HG02763 (cell line): Measurements from ENCODE around the gene EIF4E1B.

Experiments
- ATAC-seq: cut with Tn5 transposase; IDR thresholded peaks from one replicate; pipeline ENCODE4 v1.9.1; 2021; ENCODE audit warnings: mild to moderate bottlenecking, moderate library complexity; ENCODE audit not compliant: unreplicated experiment

Gene EIF4E1B

DNA sequence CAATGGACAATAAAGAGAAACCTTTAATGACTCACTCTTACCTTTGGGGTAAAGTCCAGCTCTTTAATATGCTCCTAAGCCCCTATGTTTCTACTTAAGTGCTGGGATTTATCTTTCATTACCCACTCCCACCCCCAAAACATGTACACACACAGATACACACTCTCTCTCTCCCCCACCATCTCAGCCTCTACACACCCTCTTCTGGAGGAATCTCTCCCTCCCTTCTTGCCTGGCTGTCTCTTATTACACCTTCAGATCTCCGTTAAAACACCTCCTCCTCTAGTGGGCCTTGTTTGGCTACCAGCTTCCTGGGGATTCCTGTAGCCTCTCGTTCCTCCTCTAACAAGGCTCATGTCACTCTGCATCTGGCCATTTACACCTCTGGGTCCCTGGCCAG, 27.4 kb upstream of the EIF4E1B start:
- no peak for ATAC-seq

DNA sequence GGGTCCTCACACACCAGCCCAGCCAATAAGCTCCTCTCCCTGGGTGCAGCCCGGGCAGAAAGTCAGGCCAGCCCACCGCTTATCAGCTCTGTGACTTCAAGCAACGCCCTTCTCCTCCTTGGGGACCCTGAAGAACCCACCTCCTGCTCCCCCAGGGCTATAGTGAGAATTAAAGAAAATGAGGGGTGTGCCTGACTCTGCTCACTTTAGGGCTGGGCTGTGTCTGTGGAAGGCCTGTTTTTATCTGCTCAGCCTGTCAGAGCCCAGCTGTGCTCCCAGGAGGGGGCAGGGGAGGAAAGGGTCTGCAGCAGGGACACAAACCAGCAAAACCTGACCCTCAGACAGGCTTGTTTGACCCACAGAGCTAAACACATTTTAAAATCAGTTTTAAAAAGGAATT, 24.4 kb upstream of the EIF4E1B start:
- ATAC-seq, result no peak

DNA sequence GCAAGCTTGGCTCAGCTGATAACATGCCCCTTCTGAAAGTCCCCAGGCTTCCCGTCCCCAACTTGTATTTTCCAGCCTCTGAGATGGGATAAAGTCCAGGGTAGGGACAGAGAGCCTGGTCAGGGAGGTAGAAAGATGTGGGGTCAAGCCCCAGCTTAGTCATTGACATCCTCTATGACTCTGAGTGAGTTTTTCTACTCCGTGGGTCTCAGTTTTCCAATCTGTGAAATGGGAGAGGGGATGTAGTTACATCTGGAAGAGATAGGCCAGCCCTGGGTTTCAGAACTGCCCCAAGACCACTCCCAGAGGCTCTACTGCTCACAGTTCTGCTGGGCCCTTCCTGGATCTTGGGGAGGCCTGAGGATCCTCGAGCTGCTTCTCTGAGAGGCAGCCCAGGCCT, 23.6 kb upstream of the EIF4E1B start:
- no peak for ATAC-seq

GRCh38 chr5:176608142-176608705, 22.3 kb upstream of the EIF4E1B start:
- no peak for ATAC-seq

DNA sequence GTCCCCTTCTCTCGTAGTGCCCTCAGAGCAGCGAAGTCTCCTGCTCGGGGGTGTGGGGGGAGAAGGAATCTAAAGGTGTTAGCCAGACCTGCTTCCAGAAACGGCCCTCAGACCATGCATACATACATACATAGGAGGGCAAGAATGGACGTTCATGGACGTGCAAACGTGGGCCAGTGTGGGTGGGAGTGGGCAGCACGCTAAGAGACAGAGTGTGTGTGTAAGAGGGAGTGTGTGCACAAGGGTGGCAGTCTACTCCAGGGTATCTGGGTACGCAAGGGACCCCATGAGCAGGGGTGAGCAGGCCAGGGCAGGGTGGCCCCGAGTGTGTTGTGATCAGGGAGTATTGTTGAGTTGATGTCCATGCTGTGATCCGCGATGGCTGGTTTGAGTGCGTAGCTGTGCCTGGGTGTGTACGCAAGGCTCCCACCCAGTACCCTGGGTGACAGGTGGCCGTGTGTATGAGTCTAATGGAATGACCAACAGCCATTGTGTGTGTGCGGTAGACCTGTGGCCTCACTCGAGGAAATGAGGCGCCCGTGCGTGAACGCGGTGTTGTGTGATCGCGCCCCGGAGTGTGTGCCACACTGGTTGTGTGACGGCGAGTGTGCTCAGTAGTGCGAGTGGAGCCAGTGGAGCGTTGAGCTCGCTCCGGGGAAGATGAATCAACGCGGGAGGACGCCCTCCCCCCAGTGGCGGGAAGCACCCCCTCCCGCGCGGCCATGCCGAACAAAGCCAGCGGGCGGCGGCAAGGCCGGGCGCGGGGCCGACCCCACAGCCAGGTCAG, 21.3 kb upstream of the EIF4E1B start:
- peak; percentile 11 for ATAC-seq

GRCh38 chr5:176609724-176610434, 20.6 kb upstream of the EIF4E1B start, which contains the start of gene GPRIN1:
Gene GPRIN1, minus strand, starts transcription at chr5:176610156. Its CDS starts 10,322 bp downstream, at chr5:176599834.
- ATAC-seq, result peak; percentile 71

GRCh38 chr5:176610435-176610773, 20.1 kb upstream of the EIF4E1B start:
- no peak for ATAC-seq

DNA sequence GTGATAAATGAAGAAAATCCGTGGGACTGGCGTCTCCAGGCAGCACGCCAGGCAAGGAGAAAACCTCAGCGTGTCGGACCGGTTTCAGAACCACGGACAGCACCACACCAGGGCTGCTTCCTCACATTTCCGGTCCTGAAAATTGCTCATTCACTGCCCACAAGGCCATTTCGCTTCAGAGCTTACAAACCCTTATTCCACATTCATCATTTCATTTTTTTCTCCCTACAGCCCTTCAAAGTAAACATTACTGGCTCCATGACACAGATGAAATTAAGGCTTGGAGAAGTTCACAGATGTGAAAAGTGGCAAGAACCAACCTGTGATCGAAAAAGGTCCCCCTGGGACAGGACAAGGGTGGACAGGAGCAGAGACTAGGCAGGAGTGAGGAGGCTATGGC, 19.0 kb upstream of the EIF4E1B start:
- no peak for ATAC-seq

DNA sequence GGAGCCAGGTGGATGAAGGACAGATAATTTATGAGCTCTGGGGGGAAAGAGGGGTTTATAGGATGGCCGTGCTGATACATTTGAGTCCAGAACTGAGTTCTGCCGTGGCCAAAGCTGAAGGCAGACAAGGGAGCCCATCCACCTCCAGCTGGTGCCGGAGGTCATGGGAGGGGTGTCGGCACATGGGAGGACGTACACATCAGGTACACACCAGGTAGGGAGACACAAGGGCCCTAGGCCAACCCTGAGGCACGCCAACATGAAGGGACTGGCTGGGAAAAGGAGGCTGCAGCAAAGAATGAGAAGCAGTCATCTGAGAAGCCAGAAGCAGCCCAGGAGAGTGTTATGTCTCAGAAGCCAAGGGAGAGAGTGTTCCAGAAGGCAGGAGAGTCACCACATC, 18.5 kb upstream of the EIF4E1B start:
- no peak for ATAC-seq

DNA sequence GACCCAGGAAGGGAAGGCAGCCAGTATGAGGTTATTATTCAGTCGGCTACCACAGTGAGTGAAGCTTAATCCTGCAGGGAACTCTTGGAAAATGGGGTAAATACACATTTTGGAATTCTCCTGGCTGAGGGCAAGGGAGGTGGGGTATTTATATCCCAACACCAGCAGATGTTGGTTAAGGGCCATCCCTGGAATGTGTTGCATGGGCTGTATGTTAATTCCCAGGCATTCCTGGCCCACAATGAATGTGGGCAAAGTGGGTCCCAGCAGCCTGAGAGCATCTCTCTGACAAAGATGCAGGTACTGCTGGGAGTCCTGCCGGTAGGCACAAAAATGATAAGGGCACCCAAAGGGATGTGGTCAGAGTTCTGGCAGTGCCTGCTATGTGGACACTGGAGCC, 17.6 kb upstream of the EIF4E1B start:
- ATAC-seq, result no peak

DNA sequence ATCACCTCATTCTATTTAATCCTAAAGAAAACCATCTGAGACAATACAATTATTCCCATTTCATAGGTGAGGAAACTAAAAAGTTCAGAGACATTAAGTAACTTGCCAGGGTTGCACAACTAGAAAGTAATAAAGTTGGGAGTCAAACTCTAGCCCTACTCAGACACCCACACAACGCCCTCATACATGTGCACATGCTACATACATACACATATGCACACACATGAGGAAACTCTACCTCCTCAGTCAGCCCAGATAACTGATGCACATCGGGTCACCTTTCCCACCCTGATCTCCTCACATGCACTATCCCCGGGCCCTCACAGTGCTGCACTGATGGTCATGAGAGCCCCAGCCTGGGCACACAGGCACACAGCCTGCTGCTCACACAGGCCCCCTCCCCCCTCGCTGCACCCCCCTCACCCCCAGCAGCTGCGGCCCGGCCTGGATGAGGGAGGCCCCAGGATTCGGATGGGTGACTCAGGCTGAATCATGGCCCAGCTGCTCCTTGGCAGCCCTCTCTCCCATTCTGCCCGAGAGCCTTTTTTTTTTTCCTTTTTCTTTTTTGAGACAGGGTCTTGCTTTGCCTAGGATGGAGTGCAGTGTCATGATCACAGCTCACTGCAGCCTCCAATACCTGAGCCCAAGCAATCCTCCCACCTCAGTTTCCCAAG, 15.5 kb upstream of the EIF4E1B start:
- no peak for ATAC-seq

DNA sequence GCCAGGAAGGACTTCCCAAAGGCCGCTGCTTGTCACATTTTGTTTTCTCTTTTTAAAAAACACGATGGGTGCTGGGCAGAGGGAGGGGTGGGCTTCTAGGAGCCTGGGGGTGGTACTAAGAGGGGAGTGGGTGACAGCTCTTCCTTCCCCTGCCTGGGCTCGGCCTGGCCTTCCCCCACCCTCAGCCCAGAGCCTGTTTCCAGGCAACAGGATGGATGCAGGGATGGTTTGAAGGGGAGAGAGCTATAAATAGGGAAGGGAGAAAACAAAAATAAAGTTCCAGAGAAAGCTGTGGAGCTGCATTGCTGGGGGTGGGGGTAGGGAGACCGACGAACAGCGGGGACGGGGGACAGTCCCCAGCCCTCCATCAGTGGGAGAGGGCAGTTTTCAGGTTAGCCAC, 14.0 kb upstream of the EIF4E1B start:
- ATAC-seq, result no peak

GRCh38 chr5:176618783-176619182, 11.7 kb upstream of the EIF4E1B start:
- ATAC-seq, result no peak

DNA sequence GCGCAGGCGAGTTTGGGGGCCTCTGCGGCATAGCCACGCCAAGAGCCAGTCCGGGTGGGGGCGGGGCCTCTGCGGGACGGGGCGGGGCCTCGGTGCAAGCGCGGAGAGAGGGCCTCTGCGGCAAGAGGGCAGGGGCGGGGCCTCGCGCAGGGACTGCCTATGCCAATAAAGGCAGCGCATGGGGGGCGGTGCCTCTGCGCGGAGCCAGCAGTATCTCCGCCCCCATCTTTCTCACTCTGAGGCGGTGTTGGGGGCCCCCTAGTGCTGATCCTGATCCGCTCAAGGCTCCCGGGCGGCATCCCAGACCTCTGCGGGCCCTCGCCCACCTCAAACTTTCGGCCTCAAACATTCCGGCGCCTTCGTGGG, 11.3 kb upstream of the EIF4E1B start:
- no peak for ATAC-seq

- ATAC-seq, result no peak
Observed at GRCh38 chr5:176619569-176620332, 10.7 kb upstream of the EIF4E1B start.

GRCh38 chr5:176620333-176620981, 10.0 kb upstream of the EIF4E1B start:
- ATAC-seq, result no peak

GRCh38 chr5:176621661-176622079, 8.8 kb upstream of the EIF4E1B start:
- ATAC-seq, result no peak

DNA sequence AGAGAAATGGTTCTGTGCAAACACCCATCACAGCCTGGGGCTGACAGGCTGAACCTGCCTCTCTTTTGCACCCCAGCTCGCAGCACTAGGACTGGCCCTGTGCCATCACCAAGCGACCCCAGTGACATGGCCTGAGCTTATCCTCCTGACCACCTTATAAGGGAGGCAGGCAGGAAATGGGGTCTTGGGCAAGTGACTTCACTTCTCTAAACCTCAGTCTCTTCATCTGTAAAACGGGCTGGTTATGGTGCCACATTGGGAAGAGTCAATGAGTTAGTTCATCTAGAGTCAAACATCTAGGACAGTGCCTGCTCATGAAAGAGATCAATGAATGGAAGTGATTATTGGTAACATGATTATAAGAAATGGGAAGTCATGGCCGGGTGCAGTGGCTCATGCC, 6.3 kb upstream of the EIF4E1B start:
- ATAC-seq, result no peak

- ATAC-seq, result no peak
Observed at GRCh38 chr5:176624938-176625337, 5.5 kb upstream of the EIF4E1B start.

GRCh38 chr5:176625512-176625911, 5.0 kb upstream of the EIF4E1B start:
- ATAC-seq, result no peak
